Sigmoid colon (tissue), 7 donors: Measurements from ENCODE around the gene ABHD2. TPM values are rescaled to one million over a fixed set of nuclear protein-coding genes. Genes with fewer than 3 reads are reported as not detected.

Experiments
- DNase-seq: peaks from one replicate; pipeline ENCODE4 v3.0.0-alpha.2; 2019
- H3K27ac ChIP-seq, 4 donors: fragments of 200-600 bp; sonication (generic); one replicate each; pipeline ENCODE4 v1.5.1; 2016 to 2019; ENCODE audit warnings: mild to moderate bottlenecking in 1 of 4
- H3K27me3 ChIP-seq, 3 donors: fragments of 200-600 bp; sonication (generic); one replicate each; pipeline ENCODE4 v1.5.1; 2019; ENCODE audit warnings: mild to moderate bottlenecking in 1 of 3
- H3K36me3 ChIP-seq, 4 donors: fragments of 200-600 bp; sonication (generic); one replicate each; pipeline ENCODE4 v1.5.1; 2016 to 2019
- H3K4me1 ChIP-seq, 4 donors: fragments of 200-600 bp; sonication (generic); one replicate each; pipeline ENCODE4 v1.5.1; 2017 to 2019
- H3K4me3 ChIP-seq, 4 donors: fragments of 200-600 bp; sonication (generic); one replicate each; pipeline ENCODE4 v1.5.1; 2017 to 2019; ENCODE audit warnings: mild to moderate bottlenecking in 2 of 4, moderate library complexity in 1 of 4
- H3K9me3 ChIP-seq, 4 donors: fragments of 200-600 bp in 3 of 4; sonication (generic) in 3 of 4; one replicate each; pipeline versions ENCODE4 v1.5.1 to v1.6.1; 2013 to 2019
- EP300 ChIP-seq, 4 donors: sonication (generic); formaldehyde crosslinking; IDR thresholded peaks; one replicate each; pipeline ENCODE4 v1.6.1; 2017; ENCODE audit warnings: antibody characterized with exemption in 4 of 4
- POLR2A ChIP-seq, 2 donors: fragments of 450-650 bp; IDR thresholded peaks; one replicate each; pipeline ENCODE4 v1.6.1; 2016; ENCODE audit warnings: antibody characterized with exemption in 2 of 2, mild to moderate bottlenecking in 2 of 2, moderate library complexity in 2 of 2
- POLR2AphosphoS5 ChIP-seq, 4 donors: sonication (generic); formaldehyde crosslinking; IDR thresholded peaks; one replicate each; pipeline ENCODE4 v1.6.1; 2017; ENCODE audit warnings: antibody characterized with exemption in 4 of 4
- WGBS, 2 donors: extraction: QIAGEN DNeasy Blood & Tissue Kit; methylation state at CpG; one replicate each; pipeline ENCODE4 v1.1.7; 2013; 5-methylcytosine and 5-hydroxymethylcytosine counted together
- intact Hi-C: fragments of 100-400 bp; cut with DNase I; formaldehyde crosslinking; loops from one replicate; pipeline ENCODE4 v1.15.1; 2023
- polyA plus RNA-seq, 3 donors: library from polyadenylated mRNA; stranded (reverse); fragments of 200-250 nt; gene quantifications; one replicate each; pipeline ENCODE4 v1.2.3, GENCODE V29; 2013
- total RNA-seq, 4 donors: library from RNA; depleted of rRNA; stranded (reverse); fragments of >200 nt; gene quantifications; one replicate each; pipeline ENCODE4 v1.1.0, GENCODE V29; 2016
- TF ChIP-seq, protein P1 (sequence below), 4 experiments: fragments of 450-650 bp in 3 of 4; fragments of 200-600 bp in 1 of 4; IDR thresholded peaks; one replicate each; pipeline ENCODE4 v1.5.1; 2016 to 2019; ENCODE audit warnings: antibody characterized with exemption in 4 of 4, mild to moderate bottlenecking in 3 of 4, moderate library complexity in 2 of 4
- donor health status: healthy with polysubstance abuse.
- donor health status: Bipolar disorder and iron deficiency.
- donor health status: healthy.

The ABHD2 gene
- total and polyA plus RNA-seq, 7 donors, result 1.8 to 81.5 (median 32.9) TPM

DNA sequence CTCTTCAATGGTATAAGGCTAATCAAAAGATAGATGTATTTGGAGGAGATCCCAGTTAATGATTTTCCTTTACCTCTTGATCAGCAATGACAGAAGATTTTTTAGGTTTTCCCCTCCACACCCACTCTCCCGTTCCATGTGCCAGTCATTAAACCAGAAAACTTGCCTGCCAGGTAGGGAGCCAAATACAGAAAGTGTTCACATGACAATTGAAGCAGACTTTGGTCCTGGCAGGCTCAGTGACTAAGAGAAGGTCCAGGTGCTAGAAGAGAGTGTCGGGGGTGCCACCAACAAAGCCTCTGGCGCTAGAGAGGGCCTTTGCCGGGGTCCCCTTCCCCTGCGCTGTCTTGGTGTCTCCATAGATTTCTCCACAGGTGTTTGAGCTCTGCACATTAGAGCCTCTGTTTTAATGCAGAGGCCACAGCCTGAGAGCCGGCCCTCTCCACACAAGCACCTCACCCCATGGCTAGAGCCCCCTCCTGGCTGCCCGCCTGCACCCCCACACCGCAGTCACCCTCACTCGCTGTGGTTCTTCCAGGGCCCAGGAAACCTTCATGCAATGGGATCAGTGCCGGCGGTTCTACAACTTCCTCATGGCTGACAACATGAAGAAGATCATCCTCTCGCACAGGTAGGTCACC lies 96.8 kb downstream of the ABHD2 start:
- Histone ChIP-seq H3K36me3 (peaks cover 8 to 80% (median 43%) of the 10 kb centered on the region in 4 donors), H3K9me3 (no peaks in the 10 kb centered on the region), H3K27me3 (no peaks in the 10 kb centered on the region), H3K27ac (no peak overlapping the region), H3K4me3 (no peak overlapping the region), H3K4me1 (no peaks in the 10 kb centered on the region)
- TF ChIP-seq, protein P1, sequence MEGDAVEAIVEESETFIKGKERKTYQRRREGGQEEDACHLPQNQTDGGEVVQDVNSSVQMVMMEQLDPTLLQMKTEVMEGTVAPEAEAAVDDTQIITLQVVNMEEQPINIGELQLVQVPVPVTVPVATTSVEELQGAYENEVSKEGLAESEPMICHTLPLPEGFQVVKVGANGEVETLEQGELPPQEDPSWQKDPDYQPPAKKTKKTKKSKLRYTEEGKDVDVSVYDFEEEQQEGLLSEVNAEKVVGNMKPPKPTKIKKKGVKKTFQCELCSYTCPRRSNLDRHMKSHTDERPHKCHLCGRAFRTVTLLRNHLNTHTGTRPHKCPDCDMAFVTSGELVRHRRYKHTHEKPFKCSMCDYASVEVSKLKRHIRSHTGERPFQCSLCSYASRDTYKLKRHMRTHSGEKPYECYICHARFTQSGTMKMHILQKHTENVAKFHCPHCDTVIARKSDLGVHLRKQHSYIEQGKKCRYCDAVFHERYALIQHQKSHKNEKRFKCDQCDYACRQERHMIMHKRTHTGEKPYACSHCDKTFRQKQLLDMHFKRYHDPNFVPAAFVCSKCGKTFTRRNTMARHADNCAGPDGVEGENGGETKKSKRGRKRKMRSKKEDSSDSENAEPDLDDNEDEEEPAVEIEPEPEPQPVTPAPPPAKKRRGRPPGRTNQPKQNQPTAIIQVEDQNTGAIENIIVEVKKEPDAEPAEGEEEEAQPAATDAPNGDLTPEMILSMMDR (IDR thresholded peaks at IDR 0.05), result no peak
- TF ChIP-seq EP300 (IDR thresholded peaks at IDR 0.05) (no peak), POLR2AphosphoS5 (IDR thresholded peaks at IDR 0.05) (no peak), POLR2A (IDR thresholded peaks at IDR 0.05) (no peak)
- WGBS, 2 donors, result 84 to 92% methylated on average over 12 of the region's 12 CpGs
- DNase-seq, result no peak
- intact Hi-C loops, result no loop called here

DNA sequence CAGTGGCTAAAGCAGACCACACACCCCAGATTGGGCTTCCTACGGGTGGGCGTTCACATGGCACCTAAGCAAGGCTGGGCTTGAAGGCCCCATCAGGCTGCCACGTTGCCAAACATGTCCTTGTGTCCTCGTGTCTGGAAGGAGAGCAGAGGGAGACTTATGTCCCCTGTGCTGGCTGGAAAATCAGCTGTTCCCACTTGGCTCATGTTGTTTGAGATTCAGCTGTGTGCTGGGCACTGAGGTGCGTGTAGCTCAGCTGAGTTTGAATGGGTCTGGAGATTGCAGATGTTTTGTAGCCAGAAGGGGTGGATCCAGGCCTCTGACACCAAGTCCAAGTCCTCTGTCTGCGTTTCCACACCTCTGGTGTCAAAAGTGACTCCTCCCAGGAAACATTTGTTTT lies 98.5 kb downstream of the ABHD2 start:
- H3K9me3 ChIP-seq, result no peaks in the 10 kb centered on the region
- 85 to 87% methylated on average over 6 of the region's 6 CpGs for WGBS, 2 donors
- H3K27me3 ChIP-seq, result no peaks in the 10 kb centered on the region
- no peak for DNase-seq
- TF ChIP-seq, protein P1 (IDR thresholded peaks at IDR 0.05), result no peak
- TF ChIP-seq POLR2A (IDR thresholded peaks at IDR 0.05), result no peak
- no peak for TF ChIP-seq POLR2AphosphoS5 (IDR thresholded peaks at IDR 0.05)
- TF ChIP-seq EP300 (IDR thresholded peaks at IDR 0.05), result no peak
- H3K27ac ChIP-seq, result no peak overlapping the region
- no peaks in the 10 kb centered on the region for H3K4me1 ChIP-seq
- no peak overlapping the region for H3K4me3 ChIP-seq
- H3K36me3 ChIP-seq, result peaks cover 8 to 83% (median 58%) of the 10 kb centered on the region in 4 donors
- intact Hi-C loops, result no loop called here

DNA sequence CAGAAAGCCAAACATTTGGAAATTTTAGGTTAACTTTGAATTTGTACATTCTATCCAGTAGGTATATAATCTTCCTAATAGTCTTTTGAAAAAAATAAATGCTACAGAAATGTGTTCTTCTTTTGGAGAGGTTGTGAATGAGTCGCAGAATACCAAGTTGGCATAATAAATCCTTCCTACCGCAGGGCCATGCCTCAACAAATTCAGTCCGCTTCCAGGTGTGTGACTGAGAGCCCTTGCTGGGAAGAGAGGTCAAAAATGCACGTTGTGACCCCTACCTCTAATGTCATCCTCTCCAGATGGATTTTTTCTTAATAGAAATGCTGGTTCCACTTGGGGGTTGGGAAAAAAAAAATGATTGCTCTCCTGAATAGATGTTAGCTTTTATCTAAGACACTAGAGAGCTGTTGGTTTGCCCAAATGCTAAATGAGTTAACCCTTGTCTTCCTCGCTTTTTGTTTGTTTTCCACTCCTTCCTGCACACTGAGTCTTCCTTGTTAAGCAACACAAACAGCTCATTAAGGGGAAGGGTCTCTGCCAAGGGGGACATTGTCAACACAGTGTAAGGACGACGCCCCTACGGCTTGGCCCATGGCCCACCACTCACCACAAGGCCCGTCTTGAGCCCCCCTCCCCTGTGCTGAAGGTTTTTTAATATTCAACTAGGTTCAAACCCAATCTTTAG lies 99.2 kb downstream of the ABHD2 start:
- peaks cover 9 to 88% (median 64%) of the 10 kb centered on the region in 4 donors for H3K36me3 ChIP-seq

DNA sequence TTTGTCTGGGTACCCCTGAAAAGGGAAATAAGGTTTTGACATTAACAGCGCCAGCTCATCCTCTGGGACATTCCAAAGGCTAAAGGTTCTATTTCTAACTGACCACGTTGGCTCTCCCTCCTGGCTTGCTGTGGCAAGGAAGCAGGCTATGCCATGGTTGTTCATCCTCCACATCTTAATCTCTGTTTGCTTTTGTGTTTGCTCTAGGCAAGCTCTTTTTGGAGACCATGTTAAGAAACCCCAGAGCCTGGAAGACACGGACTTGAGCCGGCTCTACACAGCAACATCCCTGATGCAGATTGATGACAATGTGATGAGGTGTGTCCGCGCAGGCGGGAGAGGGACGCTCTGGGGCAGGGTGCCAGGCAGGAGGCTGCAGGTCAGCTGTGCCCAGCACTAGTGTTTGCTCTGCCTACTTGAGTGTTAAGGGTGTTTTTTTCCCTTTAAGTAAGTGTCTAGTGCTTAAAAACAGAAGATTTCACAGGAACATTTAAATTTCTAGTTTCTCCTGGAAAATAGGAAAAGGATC lies 99.8 kb downstream of the ABHD2 start:
- Histone ChIP-seq H3K4me3 (no peak overlapping the region), H3K27me3 (no peaks in the 10 kb centered on the region), H3K4me1 (no peaks in the 10 kb centered on the region), H3K36me3 (peaks cover 15 to 94% (median 70%) of the 10 kb centered on the region in 4 donors), H3K27ac (no peak overlapping the region), H3K9me3 (no peaks in the 10 kb centered on the region)
- 95 to 96% methylated on average over 8 of the region's 8 CpGs for WGBS, 2 donors
- TF ChIP-seq EP300 (IDR thresholded peaks at IDR 0.05) (no peak), POLR2A (IDR thresholded peaks at IDR 0.05) (no peak), POLR2AphosphoS5 (IDR thresholded peaks at IDR 0.05) (no peak)
- TF ChIP-seq, protein P1 (IDR thresholded peaks at IDR 0.05), result no peak
- intact Hi-C loops, result no loop called here
- DNase-seq, result no peak

More for the DNA sequence above, 99.2 kb downstream of the ABHD2 start:
- intact Hi-C loops, result no loop called here
- WGBS, 2 donors, result 88 to 91% methylated on average over 9 of the region's 9 CpGs
- Histone ChIP-seq H3K4me3 (no peak overlapping the region), H3K27me3 (no peaks in the 10 kb centered on the region), H3K9me3 (no peaks in the 10 kb centered on the region), H3K4me1 (no peaks in the 10 kb centered on the region), H3K27ac (no peak overlapping the region)
- DNase-seq, result no peak
- TF ChIP-seq, protein P1 (IDR thresholded peaks at IDR 0.05), result no peak
- TF ChIP-seq POLR2AphosphoS5 (IDR thresholded peaks at IDR 0.05) (no peak), POLR2A (IDR thresholded peaks at IDR 0.05) (no peak), EP300 (IDR thresholded peaks at IDR 0.05) (no peak)
